GM12878 (cell line): ENCODE results near the gene STK32B.

Experiments used
- CHD2 ChIP-seq: IDR thresholded peaks from 2 replicates; pipeline ENCODE4 v1.6.1; 2011; ENCODE audit warnings: low read depth, low read length, improper control_type of control experiment, borderline replicate concordance
- EZH2 ChIP-seq: IDR thresholded peaks from 2 replicates; pipeline ENCODE4 v1.6.1; 2012; ENCODE audit warnings: low read depth, mild to moderate bottlenecking, control low read depth, inconsistent platforms, low read length, borderline replicate concordance; ENCODE audit not compliant: control insufficient read depth
- IRF3 ChIP-seq: fragments of 450-650 bp; IDR thresholded peaks from 2 replicates; pipeline ENCODE4 v1.6.1; 2014; ENCODE audit warnings: mild to moderate bottlenecking
- MAX ChIP-seq: IDR thresholded peaks from 2 replicates; pipeline ENCODE4 v1.6.1; 2012; ENCODE audit warnings: low read depth, low read length, improper control_type of control experiment
- MEF2A ChIP-seq: IDR thresholded peaks from 2 replicates; pipeline ENCODE4 v1.6.1; 2011; ENCODE audit warnings: low read depth, mild to moderate bottlenecking, low read length, moderate library complexity; ENCODE audit not compliant: insufficient read depth
- POLR2A ChIP-seq: IDR thresholded peaks from 2 replicates; pipeline ENCODE4 v1.6.1; 2011; ENCODE audit warnings: low read depth, mild to moderate bottlenecking, low read length
- ZBTB33 ChIP-seq: fragments of 450-650 bp; IDR thresholded peaks from 2 replicates; pipeline ENCODE4 v1.6.1; 2017; ENCODE audit warnings: mild to moderate bottlenecking
- TF ChIP-seq, protein P1 (sequence below): IDR thresholded peaks from 2 replicates; pipeline ENCODE4 v1.6.1; 2011; ENCODE audit warnings: low read depth, low read length, improper control_type of control experiment, borderline replicate concordance
- TF ChIP-seq, protein P2 (sequence below), 3 experiments: IDR thresholded peaks in 2 of 3; conservative IDR thresholded peaks in 1 of 3; 2 replicates each; pipeline ENCODE4 v1.5.1; 2011; ENCODE audit warnings: low read depth in 3 of 3, low read length in 3 of 3, mild to moderate bottlenecking in 3 of 3, control low read depth in 2 of 3, moderate library complexity in 2 of 3, inconsistent platforms in 1 of 3, mixed read lengths in 1 of 3; ENCODE audit not compliant: control insufficient read depth in 2 of 3, insufficient read depth in 1 of 3; ENCODE audit errors: extremely low read depth in 1 of 3

DNA sequence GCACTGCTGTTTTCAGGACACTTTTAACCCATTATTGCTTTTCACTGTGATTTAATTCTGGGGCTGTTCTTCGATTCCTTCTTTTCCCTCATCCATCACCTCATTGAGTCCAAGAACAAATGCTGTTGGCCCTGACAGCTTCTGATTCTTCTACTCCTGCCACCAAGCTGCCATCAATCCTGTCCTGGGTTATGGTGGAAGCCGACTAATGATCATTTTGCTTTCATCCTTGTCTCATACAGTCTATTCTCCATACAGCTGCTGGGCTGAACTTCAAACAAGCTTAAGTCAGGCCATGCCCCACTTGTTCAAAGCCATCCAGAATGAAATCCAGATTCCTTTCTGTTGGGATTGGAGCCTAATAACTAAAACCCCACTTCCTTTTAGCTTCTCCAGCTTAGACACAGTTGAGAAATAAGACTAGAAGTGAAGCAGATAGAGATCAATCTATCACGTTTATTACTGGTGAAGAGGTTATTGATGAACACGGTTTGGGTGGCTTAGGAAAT, 161.9 kb downstream of the STK32B start:
- TF ChIP-seq, protein P1, sequence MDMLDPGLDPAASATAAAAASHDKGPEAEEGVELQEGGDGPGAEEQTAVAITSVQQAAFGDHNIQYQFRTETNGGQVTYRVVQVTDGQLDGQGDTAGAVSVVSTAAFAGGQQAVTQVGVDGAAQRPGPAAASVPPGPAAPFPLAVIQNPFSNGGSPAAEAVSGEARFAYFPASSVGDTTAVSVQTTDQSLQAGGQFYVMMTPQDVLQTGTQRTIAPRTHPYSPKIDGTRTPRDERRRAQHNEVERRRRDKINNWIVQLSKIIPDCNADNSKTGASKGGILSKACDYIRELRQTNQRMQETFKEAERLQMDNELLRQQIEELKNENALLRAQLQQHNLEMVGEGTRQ = no peak
- TF ChIP-seq ZBTB33 (no peak), MAX (no peak), EZH2 (no peak), CHD2 (no peak), MEF2A (no peak), IRF3 (no peak), POLR2A (no peak)
- TF ChIP-seq, protein P2, sequence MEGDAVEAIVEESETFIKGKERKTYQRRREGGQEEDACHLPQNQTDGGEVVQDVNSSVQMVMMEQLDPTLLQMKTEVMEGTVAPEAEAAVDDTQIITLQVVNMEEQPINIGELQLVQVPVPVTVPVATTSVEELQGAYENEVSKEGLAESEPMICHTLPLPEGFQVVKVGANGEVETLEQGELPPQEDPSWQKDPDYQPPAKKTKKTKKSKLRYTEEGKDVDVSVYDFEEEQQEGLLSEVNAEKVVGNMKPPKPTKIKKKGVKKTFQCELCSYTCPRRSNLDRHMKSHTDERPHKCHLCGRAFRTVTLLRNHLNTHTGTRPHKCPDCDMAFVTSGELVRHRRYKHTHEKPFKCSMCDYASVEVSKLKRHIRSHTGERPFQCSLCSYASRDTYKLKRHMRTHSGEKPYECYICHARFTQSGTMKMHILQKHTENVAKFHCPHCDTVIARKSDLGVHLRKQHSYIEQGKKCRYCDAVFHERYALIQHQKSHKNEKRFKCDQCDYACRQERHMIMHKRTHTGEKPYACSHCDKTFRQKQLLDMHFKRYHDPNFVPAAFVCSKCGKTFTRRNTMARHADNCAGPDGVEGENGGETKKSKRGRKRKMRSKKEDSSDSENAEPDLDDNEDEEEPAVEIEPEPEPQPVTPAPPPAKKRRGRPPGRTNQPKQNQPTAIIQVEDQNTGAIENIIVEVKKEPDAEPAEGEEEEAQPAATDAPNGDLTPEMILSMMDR (IDR thresholded peaks at IDR 0.05 in 2 of 3, conservative IDR thresholded peaks at IDR 0.05 in 1 of 3; ENCODE audit: control insufficient read depth in 2 of 3, extremely low read depth in 1 of 3, insufficient read depth in 1 of 3, low read depth in 3 of 3, low read length in 3 of 3) = no peak
